Epidermal melanocyte (primary cell): Measurements from ENCODE around the gene GSE1.
A peak's percentile ranks its signal among the peaks of the same experiment; 100 is the strongest.

Experiments
- DNase-seq: peaks from one replicate; pipeline ENCODE4 v3.0.0; 2011; ENCODE audit warnings: low spot score; ENCODE audit not compliant: insufficient read length

Gene GSE1

GRCh38 chr16:85605051-85605911, 7.8 kb upstream of the GSE1 start:
- DNase-seq = no peak

GRCh38 chr16:85605912-85606841, 6.9 kb upstream of the GSE1 start:
- no peak for DNase-seq

- no peak for DNase-seq
Measured at GRCh38 chr16:85606904-85607303, 6.2 kb upstream of the GSE1 start.

- no peak for DNase-seq
Measured at GRCh38 chr16:85607321-85607765, 5.8 kb upstream of the GSE1 start.

GRCh38 chr16:85607796-85608514, 5.2 kb upstream of the GSE1 start:
- DNase-seq = no peak

GRCh38 chr16:85608515-85608885, 4.6 kb upstream of the GSE1 start:
- DNase-seq = no peak

GRCh38 chr16:85608887-85609286, 4.2 kb upstream of the GSE1 start:
- DNase-seq = no peak

GRCh38 chr16:85609539-85609938, 3.6 kb upstream of the GSE1 start:
- no peak for DNase-seq

GRCh38 chr16:85610059-85610445, 3.1 kb upstream of the GSE1 start:
- no peak for DNase-seq

GRCh38 chr16:85610446-85611193, 2.5 kb upstream of the GSE1 start:
- peak; percentile 86 for DNase-seq

- no peak for DNase-seq
Measured at GRCh38 chr16:85611194-85611443, 2.0 kb upstream of the GSE1 start.

GRCh38 chr16:85611444-85612190, 1.5 kb upstream of the GSE1 start:
- peak; percentile 71 for DNase-seq

GRCh38 chr16:85612191-85612800, 826 bp upstream of the GSE1 start:
- DNase-seq = peak; percentile 88

GRCh38 chr16:85613604-85614337, 649 bp downstream of the GSE1 start:
- DNase-seq = no peak

- DNase-seq = no peak
Measured at GRCh38 chr16:85614338-85615013, 1.4 kb downstream of the GSE1 start.

- no peak for DNase-seq
Measured at GRCh38 chr16:85615014-85615851, 2.1 kb downstream of the GSE1 start.

- DNase-seq = peak; percentile 87
Measured at GRCh38 chr16:85615852-85616606, 2.9 kb downstream of the GSE1 start.
